HepG2 (cell line): ENCODE measurements around the gene EIF2AK2. TPM values are rescaled to one million over a fixed set of nuclear protein-coding genes. Genes with fewer than 3 reads are reported as not detected.

Experiments
- ARNTL ChIP-seq: sonication (generic); formaldehyde crosslinking; IDR thresholded peaks from 2 replicates; pipeline ENCODE4 v1.4.0; 2020; ENCODE audit warnings: mild to moderate bottlenecking, missing genetic modification reagents
- CCAR2 ChIP-seq: fragments of 200-400 bp; formaldehyde crosslinking; optimal IDR thresholded peaks from 2 replicates; pipeline ENCODE3; 2018; ENCODE audit warnings: low read depth, mild to moderate bottlenecking, low read length, moderate library complexity
- E2F5 ChIP-seq: sonication (generic); formaldehyde crosslinking; conservative IDR thresholded peaks from 2 replicates; pipeline ENCODE4 v1.4.0; 2020; ENCODE audit warnings: missing genetic modification reagents
- FLYWCH1 ChIP-seq: sonication (generic); formaldehyde crosslinking; IDR thresholded peaks from 2 replicates; pipeline ENCODE4 v1.8.1; 2023; ENCODE audit warnings: mild to moderate bottlenecking, missing genetic modification reagents
- GATAD2A ChIP-seq: IDR thresholded peaks from 2 replicates; pipeline ENCODE4 v1.6.1; 2016
- GTF3A ChIP-seq: sonication (generic); formaldehyde crosslinking; conservative IDR thresholded peaks from 2 replicates; pipeline ENCODE4 v1.4.0; 2020; ENCODE audit warnings: mild to moderate bottlenecking, missing genetic modification reagents
- HCFC1 ChIP-seq: fragments of 150-350 bp; IDR thresholded peaks from 2 replicates; pipeline ENCODE4 v1.6.1; 2014; ENCODE audit warnings: low read depth, low read length
- HNRNPLL ChIP-seq: fragments of 200-400 bp; formaldehyde crosslinking; IDR thresholded peaks from 2 replicates; pipeline ENCODE4 v1.6.1; 2017; ENCODE audit warnings: mild to moderate bottlenecking, low read depth, low read length; ENCODE audit not compliant: poor library complexity, severe bottlenecking
- KAT8 ChIP-seq: IDR thresholded peaks from 2 replicates; pipeline ENCODE4 v1.6.1; 2016; ENCODE audit warnings: missing genetic modification reagents, missing compliant biosample characterization
- POLR2A ChIP-seq, 2 experiments: IDR thresholded peaks; 2 replicates each; pipeline ENCODE4 v1.6.1; 2011; ENCODE audit warnings: low read depth in 2 of 2, low read length in 2 of 2, mild to moderate bottlenecking in 1 of 2, moderate library complexity in 1 of 2; ENCODE audit not compliant: insufficient read depth in 1 of 2
- SIX4 ChIP-seq: sonication (generic); formaldehyde crosslinking; IDR thresholded peaks from 2 replicates; pipeline ENCODE4 v1.4.0; 2020; ENCODE audit warnings: missing genetic modification reagents
- SP1 ChIP-seq, 2 experiments: fragments of 450-650 bp in 1 of 2; sonication (generic) in 1 of 2; formaldehyde crosslinking in 1 of 2; IDR thresholded peaks; 2 replicates each; pipeline versions ENCODE4 v1.4.0 to v1.6.1; 2016 to 2020; ENCODE audit warnings: missing genetic modification reagents in 1 of 2
- SP5 ChIP-seq: IDR thresholded peaks from 2 replicates; pipeline ENCODE4 v1.6.1; 2016; ENCODE audit warnings: low read depth, borderline replicate concordance
- ZMAT3 ChIP-seq: sonication (generic); formaldehyde crosslinking; conservative IDR thresholded peaks from 2 replicates; pipeline ENCODE4 v1.7.0; 2021; ENCODE audit warnings: missing genetic modification reagents
- ZNF18 ChIP-seq: sonication (generic); formaldehyde crosslinking; IDR thresholded peaks from 2 replicates; pipeline ENCODE4 v1.8.0; 2022; ENCODE audit warnings: mild to moderate bottlenecking, missing genetic modification reagents; ENCODE audit not compliant: insufficient replicate concordance
- ZNF337 ChIP-seq: sonication (generic); formaldehyde crosslinking; IDR thresholded peaks from 2 replicates; pipeline ENCODE4 v1.5.1; 2020; ENCODE audit warnings: missing genetic modification reagents, low read depth, mild to moderate bottlenecking, borderline replicate concordance
- ZNF558 ChIP-seq: sonication (generic); formaldehyde crosslinking; IDR thresholded peaks from 2 replicates; pipeline ENCODE4 v1.9.0; 2022; ENCODE audit warnings: mild to moderate bottlenecking, missing genetic modification reagents, borderline replicate concordance
- ZNF770 ChIP-seq: sonication (generic); formaldehyde crosslinking; IDR thresholded peaks from 2 replicates; pipeline ENCODE4 v1.5.0; 2020; ENCODE audit warnings: mild to moderate bottlenecking, missing genetic modification reagents
- ZSCAN21 ChIP-seq: sonication (generic); formaldehyde crosslinking; IDR thresholded peaks from 2 replicates; pipeline ENCODE4 v1.8.0; 2022; ENCODE audit warnings: mild to moderate bottlenecking, missing genetic modification reagents, moderate library complexity, borderline replicate concordance
- polyA plus RNA-seq, 8 experiments: library from polyadenylated mRNA; depleted of rRNA in 3 of 8; stranded (reverse) in 7 of 8; unstranded in 1 of 8; fragments of >200 nt; fragmentation: Illumina TruSeq in 4 of 8; extraction: Trizol in 4 of 8; gene quantifications; 2 replicates each; pipeline versions ENCODE4 v1.2.1 to v1.2.3, GENCODE V29; 2011 to 2016; ENCODE audit warnings: low read depth in 4 of 8, missing spikeins in 1 of 8, mixed read lengths in 1 of 8; ENCODE audit not compliant: insufficient read depth in 1 of 8
- total RNA-seq, 5 experiments: library from RNA; depleted of rRNA; stranded (reverse); fragments of >200 nt; fragmentation: Illumina TruSeq; extraction: Trizol; gene quantifications; 2 replicates each; pipeline ENCODE4 v1.2.3, GENCODE V29; 2016; ENCODE audit warnings: low read depth in 1 of 5
- TF ChIP-seq, protein P1 (sequence below): IDR thresholded peaks from 2 replicates; pipeline ENCODE4 v1.6.1; 2016; ENCODE audit warnings: missing compliant biosample characterization, missing genetic modification reagents, borderline replicate concordance
- TF ChIP-seq, protein P2 (sequence below): sonication (generic); formaldehyde crosslinking; IDR thresholded peaks from 2 replicates; pipeline ENCODE4 v1.8.0; 2022; ENCODE audit warnings: mild to moderate bottlenecking, missing genetic modification reagents, borderline replicate concordance

The EIF2AK2 gene
- total and polyA plus RNA-seq, 2 of the 13 experiments (the other 11 are each of a cell fraction or from before 2014, with no cell fraction given) = 10.2 to 26.1 TPM

DNA sequence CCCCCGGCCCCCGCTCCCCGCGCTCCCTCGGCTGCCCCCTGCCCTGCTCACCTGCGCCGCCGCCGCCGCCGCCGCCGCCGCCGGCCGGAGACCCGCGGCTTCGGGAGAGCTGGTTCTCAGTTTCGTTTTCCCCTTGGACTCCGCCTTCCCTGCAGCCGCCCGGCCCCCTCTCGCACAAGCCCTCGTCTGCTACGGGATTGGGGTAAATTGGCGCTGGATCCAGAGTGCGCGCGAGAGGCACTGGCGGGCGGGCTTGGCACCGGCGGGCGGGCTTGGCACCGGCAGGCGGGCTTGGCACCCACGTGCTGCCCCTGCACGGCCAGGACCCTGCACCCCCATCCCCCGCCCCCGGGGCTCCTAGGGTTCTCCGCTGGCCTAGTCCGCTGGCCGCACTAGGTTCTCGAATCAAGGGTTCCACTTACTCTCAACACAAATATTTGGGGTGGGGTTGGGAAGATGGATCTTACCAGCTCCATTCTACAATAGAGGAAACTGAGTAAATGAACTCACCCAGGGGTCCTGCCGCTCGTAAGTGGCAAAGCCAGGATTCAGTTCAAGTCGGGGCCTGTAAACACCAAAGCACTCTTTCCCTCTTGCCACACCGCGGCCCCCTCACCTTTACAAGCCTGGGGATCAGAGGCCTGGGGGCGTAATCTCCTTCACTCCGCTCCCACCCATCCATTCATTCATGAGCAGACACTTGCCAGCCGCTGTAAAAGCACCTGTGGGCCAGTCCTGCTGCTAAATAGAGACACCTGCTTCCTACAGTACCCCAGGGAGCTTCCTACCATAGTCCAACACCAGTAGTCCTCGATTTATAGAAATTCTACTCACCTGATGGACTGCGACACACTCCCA is at the start of gene EIF2AK2 (continued):
- peak; percentile 78; the same call in 1 of the 2 replicates for TF ChIP-seq ZSCAN21
- no peak for TF ChIP-seq SP5 (CRISPR knock-in tag)
- no peak for TF ChIP-seq ZNF18 (CRISPR knock-in tag)
- peak; percentile 23; the same call in 1 of the 2 replicates for TF ChIP-seq ZNF558 (CRISPR knock-in tag)
- 0 out of 2 replicates have a peak, but pooled peaks have one; percentile 5 for TF ChIP-seq SIX4
- TF ChIP-seq, protein P1, sequence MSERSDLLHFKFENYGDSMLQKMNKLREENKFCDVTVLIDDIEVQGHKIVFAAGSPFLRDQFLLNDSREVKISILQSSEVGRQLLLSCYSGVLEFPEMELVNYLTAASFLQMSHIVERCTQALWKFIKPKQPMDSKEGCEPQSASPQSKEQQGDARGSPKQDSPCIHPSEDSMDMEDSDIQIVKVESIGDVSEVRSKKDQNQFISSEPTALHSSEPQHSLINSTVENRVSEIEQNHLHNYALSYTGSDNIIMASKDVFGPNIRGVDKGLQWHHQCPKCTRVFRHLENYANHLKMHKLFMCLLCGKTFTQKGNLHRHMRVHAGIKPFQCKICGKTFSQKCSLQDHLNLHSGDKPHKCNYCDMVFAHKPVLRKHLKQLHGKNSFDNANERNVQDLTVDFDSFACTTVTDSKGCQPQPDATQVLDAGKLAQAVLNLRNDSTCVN (CRISPR knock-in tag) = no peak
- TF ChIP-seq GATAD2A (CRISPR knock-in tag) = no peak
- TF ChIP-seq E2F5 (CRISPR knock-in tag) = 0 out of 2 replicates have a peak, but pooled peaks have one; percentile 29
- 0 out of 2 replicates have a peak, but pooled peaks have one; percentile 0 for TF ChIP-seq FLYWCH1 (CRISPR knock-in tag)
- TF ChIP-seq POLR2A (IDR thresholded peaks at IDR 0.05; ENCODE audit: insufficient read depth in 1 of 2, low read depth in 2 of 2, low read length in 2 of 2) = peak; percentile 43 to 75; a peak in 3 of 4 replicates
- no peak for TF ChIP-seq SP1 (IDR thresholded peaks at IDR 0.05)
- peak; percentile 62; the same call in 1 of the 2 replicates for TF ChIP-seq SP1 (CRISPR knock-in tag; IDR thresholded peaks at IDR 0.05)
- TF ChIP-seq HNRNPLL = peak; percentile 79
- TF ChIP-seq, protein P2, sequence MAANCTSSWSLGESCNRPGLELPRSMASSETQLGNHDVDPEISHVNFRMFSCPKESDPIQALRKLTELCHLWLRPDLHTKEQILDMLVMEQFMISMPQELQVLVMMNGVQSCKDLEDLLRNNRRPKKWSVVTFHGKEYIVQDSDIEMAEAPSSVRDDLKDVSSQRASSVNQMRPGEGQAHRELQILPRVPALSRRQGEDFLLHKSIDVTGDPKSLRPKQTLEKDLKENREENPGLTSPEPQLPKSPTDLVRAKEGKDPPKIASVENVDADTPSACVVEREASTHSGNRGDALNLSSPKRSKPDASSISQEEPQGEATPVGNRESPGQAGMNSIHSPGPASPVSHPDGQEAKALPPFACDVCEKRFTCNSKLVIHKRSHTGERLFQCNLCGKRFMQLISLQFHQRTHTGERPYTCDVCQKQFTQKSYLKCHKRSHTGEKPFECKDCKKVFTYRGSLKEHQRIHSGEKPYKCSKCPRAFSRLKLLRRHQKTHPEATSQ = 0 out of 2 replicates have a peak, but pooled peaks have one; percentile 12
- TF ChIP-seq ZNF770 (CRISPR knock-in tag) = 0 out of 2 replicates have a peak, but pooled peaks have one; percentile 28
- no peak for TF ChIP-seq CCAR2
- no peak for TF ChIP-seq HCFC1
- TF ChIP-seq ZMAT3 (CRISPR knock-in tag) = 0 out of 2 replicates have a peak, but pooled peaks have one; percentile 37
- TF ChIP-seq KAT8 (CRISPR knock-in tag) = peak; percentile 44; the same call in 1 of the 2 replicates
- TF ChIP-seq ARNTL (CRISPR knock-in tag) = peak; percentile 45; the same call in 1 of the 2 replicates
- TF ChIP-seq ZNF337 (CRISPR knock-in tag) = peak; percentile 75; the same call in 1 of the 2 replicates
- TF ChIP-seq GTF3A (CRISPR knock-in tag) = no peak
